ENCODE results near the gene RXRG. TPM values are rescaled to one million over a fixed set of nuclear protein-coding genes. Genes with fewer than 3 reads are reported as not detected.

Gene RXRG
- total RNA-seq, 4 donors from 2014 or later: 0.72 to 1.8 (median 1.3) TPM

GRCh38 chr1:165383599-165384405 lies 61.1 kb downstream of the RXRG start:
- H3K27me3 ChIP-seq: no peaks in the 10 kb centered on the region
- H3K4me1 ChIP-seq: peaks cover 26% of the 10 kb centered on the region
- no peak for DNase-seq (ENCODE audit: low spot score in 2 of 2)
- TF ChIP-seq POLR2AphosphoS5 (IDR thresholded peaks at IDR 0.05) (no peak), POLR2A (IDR thresholded peaks at IDR 0.05) (no peak), EP300 (IDR thresholded peaks at IDR 0.05) (no peak), CTCF (IDR thresholded peaks at IDR 0.05) (no peak)
- no peak overlapping the region for H3K27ac ChIP-seq
- 38% methylated on average over 5 of the region's 5 CpGs for whole genome bisulfite sequencing
- H3K4me3 ChIP-seq: no peak overlapping the region
- H3K36me3 ChIP-seq: no peaks in the 10 kb centered on the region
- no peaks in the 10 kb centered on the region for H3K9me3 ChIP-seq

- peak in 1 of 2 donors; percentile 74 for DNase-seq (ENCODE audit: low spot score in 2 of 2)
- Histone ChIP-seq H3K4me3 (no peak overlapping the region), H3K36me3 (no peaks in the 10 kb centered on the region), H3K9me3 (no peaks in the 10 kb centered on the region), H3K27ac (no peak overlapping the region), H3K27me3 (no peaks in the 10 kb centered on the region), H3K4me1 (peaks cover 26% of the 10 kb centered on the region)
- WGBS: 27% methylated on average over 6 of the region's 6 CpGs
- TF ChIP-seq CTCF (IDR thresholded peaks at IDR 0.05): no peak
- no peak for TF ChIP-seq POLR2A (IDR thresholded peaks at IDR 0.05)
- TF ChIP-seq POLR2AphosphoS5 (IDR thresholded peaks at IDR 0.05): no peak
- no peak for TF ChIP-seq EP300 (IDR thresholded peaks at IDR 0.05)
These were observed 61.9 kb downstream of the RXRG start for GRCh38 chr1:165383067-165383466.

GRCh38 chr1:165381745-165382505 lies 63.0 kb downstream of the RXRG start:
- Histone ChIP-seq H3K4me3 (no peak overlapping the region), H3K27me3 (no peaks in the 10 kb centered on the region), H3K27ac (no peak overlapping the region), H3K9me3 (no peaks in the 10 kb centered on the region), H3K36me3 (no peaks in the 10 kb centered on the region), H3K4me1 (peaks cover 19% of the 10 kb centered on the region)
- no peak for DNase-seq (ENCODE audit: low spot score in 2 of 2)
- WGBS: 78% methylated on average over 6 of the region's 6 CpGs
- TF ChIP-seq POLR2A (IDR thresholded peaks at IDR 0.05) (no peak), CTCF (IDR thresholded peaks at IDR 0.05) (no peak), POLR2AphosphoS5 (IDR thresholded peaks at IDR 0.05) (no peak), EP300 (IDR thresholded peaks at IDR 0.05) (no peak)

- 27% methylated on average over 12 of the region's 12 CpGs for WGBS
- Histone ChIP-seq H3K27ac (peak overlapping the region; percentile 85), H3K4me1 (peaks cover 27% of the 10 kb centered on the region), H3K36me3 (no peaks in the 10 kb centered on the region), H3K9me3 (no peaks in the 10 kb centered on the region), H3K27me3 (no peaks in the 10 kb centered on the region), H3K4me3 (peak overlapping the region; percentile 44)
- DNase-seq (ENCODE audit: low spot score in 2 of 2): no peak
- no peak for TF ChIP-seq CTCF (IDR thresholded peaks at IDR 0.05)
These were observed 68.1 kb downstream of the RXRG start for GRCh38 chr1:165376811-165377311.

Data from suprapubic skin (tissue), 4 donors.